Measurements from ENCODE around the gene TSHZ1.
"Not testable (repeated sequence)": the region's sequence is repeated elsewhere in the genome, so short reads cannot be mapped to it uniquely, and the experiment has no call there.

Gene TSHZ1

GRCh38 chr18:75179819-75180600 lies 30.6 kb upstream of the TSHZ1 start:
- no peak for TF ChIP-seq CTCF (conservative IDR thresholded peaks at IDR 0.05; ENCODE audit: control insufficient read depth, insufficient read depth, low read depth, low read length)
- DNase-seq (ENCODE audit: low read depth) = no peak
- H3K4me3 ChIP-seq (ENCODE audit: control insufficient read depth, low read depth, low read length) = no peak overlapping the region

- no peak for DNase-seq (ENCODE audit: low read depth)
- no peak overlapping the region for H3K4me3 ChIP-seq (ENCODE audit: control insufficient read depth, low read depth, low read length)
- TF ChIP-seq CTCF (conservative IDR thresholded peaks at IDR 0.05; ENCODE audit: control insufficient read depth, insufficient read depth, low read depth, low read length) = no peak
Measured at GRCh38 chr18:75183524-75183923, 27.1 kb upstream of the TSHZ1 start.

GRCh38 chr18:75183973-75184493 lies 26.6 kb upstream of the TSHZ1 start:
- no peak overlapping the region for H3K4me3 ChIP-seq (ENCODE audit: control insufficient read depth, low read depth, low read length)
- DNase-seq (ENCODE audit: low read depth) = no peak
- no peak for TF ChIP-seq CTCF (conservative IDR thresholded peaks at IDR 0.05; ENCODE audit: control insufficient read depth, insufficient read depth, low read depth, low read length)

GRCh38 chr18:75185460-75185859 lies 25.1 kb upstream of the TSHZ1 start:
- H3K4me3 ChIP-seq (ENCODE audit: control insufficient read depth, low read depth, low read length) = no peak overlapping the region
- no peak for TF ChIP-seq CTCF (conservative IDR thresholded peaks at IDR 0.05; ENCODE audit: control insufficient read depth, insufficient read depth, low read depth, low read length)
- no peak for DNase-seq (ENCODE audit: low read depth)

- DNase-seq (ENCODE audit: low read depth); H3K4me3 ChIP-seq (ENCODE audit: control insufficient read depth, low read depth, low read length): not testable (repeated sequence)
Measured at GRCh38 chr18:75187702-75188101, 22.9 kb upstream of the TSHZ1 start.

- H3K4me3 ChIP-seq (ENCODE audit: control insufficient read depth, low read depth, low read length) = no peak overlapping the region
- no peak for DNase-seq (ENCODE audit: low read depth)
- TF ChIP-seq CTCF (conservative IDR thresholded peaks at IDR 0.05; ENCODE audit: control insufficient read depth, insufficient read depth, low read depth, low read length) = no peak
Measured at GRCh38 chr18:75189696-75190095, 20.9 kb upstream of the TSHZ1 start.

- no peak overlapping the region for H3K4me3 ChIP-seq (ENCODE audit: control insufficient read depth, low read depth, low read length)
- DNase-seq (ENCODE audit: low read depth) = no peak
- no peak for TF ChIP-seq CTCF (conservative IDR thresholded peaks at IDR 0.05; ENCODE audit: control insufficient read depth, insufficient read depth, low read depth, low read length)
Measured at GRCh38 chr18:75192899-75193298, 17.7 kb upstream of the TSHZ1 start.

Measured in fibroblast of mammary gland (primary cell).